GM19023 (cell line): ENCODE data around the gene SNCAIP.
A peak's percentile ranks its signal among the peaks of the same experiment; 100 is the strongest.
"Not testable (repeated sequence)": the region's sequence is repeated elsewhere in the genome, so short reads cannot be mapped to it uniquely, and the experiment has no call there.

Experiments used
- ATAC-seq: cut with Tn5 transposase; IDR thresholded peaks from one replicate; pipeline ENCODE4 v1.9.1; 2021; ENCODE audit warnings: mild to moderate bottlenecking, moderate library complexity; ENCODE audit not compliant: unreplicated experiment

The SNCAIP gene

GRCh38 chr5:122354293-122354692, 42.3 kb downstream of the SNCAIP start:
- no peak for ATAC-seq

- ATAC-seq = no peak
Measured at GRCh38 chr5:122355324-122355723, 43.3 kb downstream of the SNCAIP start.

GRCh38 chr5:122356855-122357254, 44.8 kb downstream of the SNCAIP start:
- no peak for ATAC-seq

GRCh38 chr5:122358372-122358979, 46.4 kb downstream of the SNCAIP start:
- ATAC-seq = no peak

- ATAC-seq = no peak
Measured at GRCh38 chr5:122362361-122362760, 50.3 kb downstream of the SNCAIP start.

- no peak for ATAC-seq
Measured at GRCh38 chr5:122363623-122364022, 51.6 kb downstream of the SNCAIP start.

GRCh38 chr5:122366501-122366900, 54.5 kb downstream of the SNCAIP start:
- ATAC-seq = peak; percentile 58

GRCh38 chr5:122367456-122367855, 55.4 kb downstream of the SNCAIP start:
- ATAC-seq = no peak

- ATAC-seq = no peak
Measured at GRCh38 chr5:122368510-122369251, 56.6 kb downstream of the SNCAIP start.

GRCh38 chr5:122369253-122369815, 57.3 kb downstream of the SNCAIP start:
- no peak for ATAC-seq

- ATAC-seq = no peak
Measured at GRCh38 chr5:122371511-122372151, 59.6 kb downstream of the SNCAIP start.

- no peak for ATAC-seq
Measured at GRCh38 chr5:122374110-122374509, 62.1 kb downstream of the SNCAIP start.

- no peak for ATAC-seq
Measured at GRCh38 chr5:122375801-122376200, 63.8 kb downstream of the SNCAIP start.

GRCh38 chr5:122376250-122376649, 64.2 kb downstream of the SNCAIP start:
- no peak for ATAC-seq

- ATAC-seq = no peak
Measured at GRCh38 chr5:122377026-122377425, 65.0 kb downstream of the SNCAIP start.

GRCh38 chr5:122382938-122383337, 70.9 kb downstream of the SNCAIP start:
- not testable (repeated sequence) for ATAC-seq

- ATAC-seq = no peak
Measured at GRCh38 chr5:122384739-122385235, 72.8 kb downstream of the SNCAIP start.

GRCh38 chr5:122385286-122385685, 73.2 kb downstream of the SNCAIP start:
- no peak for ATAC-seq

GRCh38 chr5:122385808-122386207, 73.8 kb downstream of the SNCAIP start:
- no peak for ATAC-seq

- no peak for ATAC-seq
Measured at GRCh38 chr5:122390154-122390553, 78.1 kb downstream of the SNCAIP start.

- no peak for ATAC-seq
Measured at GRCh38 chr5:122390694-122391093, 78.7 kb downstream of the SNCAIP start.

GRCh38 chr5:122391621-122392020, 79.6 kb downstream of the SNCAIP start:
- ATAC-seq = no peak
